Loucy (cell line): Measurements from ENCODE around the gene NCAM1.

Experiments used
- H2AFZ ChIP-seq: fragments of 200-600 bp; sonication (generic); 2 replicates; pipeline ENCODE4 v1.6.0; 2016; ENCODE audit warnings: antibody characterized with exemption, mild to moderate bottlenecking, low read length, moderate library complexity
- H3F3A ChIP-seq: fragments of 200-600 bp; 2 replicates; pipeline ENCODE4 v1.6.0; 2016; ENCODE audit warnings: antibody characterized with exemption, low read depth, mild to moderate bottlenecking
- H3K27me3 ChIP-seq: fragments of 200-600 bp; sonication (generic); 2 replicates; pipeline ENCODE4 v1.6.1; 2014; ENCODE audit warnings: low read length, mild to moderate bottlenecking; ENCODE audit not compliant: insufficient read depth, poor library complexity, severe bottlenecking
- H3K36me3 ChIP-seq: fragments of 200-600 bp; sonication (generic); 2 replicates; pipeline ENCODE4 v1.6.1; 2016; ENCODE audit warnings: low read length; ENCODE audit not compliant: insufficient read depth
- H3K4me1 ChIP-seq: fragments of 200-600 bp; sonication (generic); 2 replicates; pipeline ENCODE4 v1.5.1; 2014; ENCODE audit warnings: low read length, mild to moderate bottlenecking; ENCODE audit not compliant: insufficient read depth, poor library complexity, severe bottlenecking
- H3K4me2 ChIP-seq: fragments of 200-600 bp; sonication (generic); 2 replicates; pipeline ENCODE4 v1.6.0; 2014; ENCODE audit warnings: antibody characterized with exemption, low read length, low read depth, mild to moderate bottlenecking; ENCODE audit not compliant: poor library complexity, severe bottlenecking
- H3K4me3 ChIP-seq: fragments of 200-600 bp; sonication (generic); 2 replicates; pipeline ENCODE4 v1.5.1; 2014; ENCODE audit warnings: low read length, mild to moderate bottlenecking, mixed read lengths; ENCODE audit not compliant: poor library complexity, severe bottlenecking
- H3K79me2 ChIP-seq: fragments of 200-600 bp; sonication (generic); 2 replicates; pipeline ENCODE4 v1.6.1; 2014; ENCODE audit warnings: low read length; ENCODE audit not compliant: insufficient read depth
- H3K9ac ChIP-seq: fragments of 200-600 bp; sonication (generic); 2 replicates; pipeline ENCODE4 v1.6.0; 2014; ENCODE audit warnings: mild to moderate bottlenecking, low read depth, low read length, moderate library complexity; ENCODE audit not compliant: poor library complexity, severe bottlenecking
- H3K9me2 ChIP-seq: fragments of 200-600 bp; sonication (generic); replicated peaks from 2 replicates; pipeline ENCODE4 v1.6.1; 2016; ENCODE audit warnings: low read depth, low read length, mixed read lengths
- H3K9me3 ChIP-seq: fragments of 200-600 bp; sonication (generic); 2 replicates; pipeline ENCODE4 v1.6.1; 2014; ENCODE audit warnings: mild to moderate bottlenecking, antibody characterized with exemption, low read length, low read depth; ENCODE audit not compliant: insufficient read depth
- H4K20me1 ChIP-seq: fragments of 200-600 bp; sonication (generic); 2 replicates; pipeline ENCODE4 v1.6.0; 2014; ENCODE audit warnings: antibody characterized with exemption, low read length, mild to moderate bottlenecking; ENCODE audit not compliant: insufficient read depth, poor library complexity, severe bottlenecking
- EZH2phosphoT487 ChIP-seq: fragments of 200-600 bp; IDR thresholded peaks from 2 replicates; pipeline ENCODE4 v1.6.1; 2018; ENCODE audit warnings: antibody characterized with exemption, mild to moderate bottlenecking, moderate library complexity, borderline replicate concordance
- TF ChIP-seq, protein P1 (sequence below): fragments of 200-600 bp; sonication (generic); conservative IDR thresholded peaks from 2 replicates; pipeline ENCODE4 v1.5.1; 2014; ENCODE audit warnings: mild to moderate bottlenecking, antibody characterized with exemption, low read length

The NCAM1 gene

DNA sequence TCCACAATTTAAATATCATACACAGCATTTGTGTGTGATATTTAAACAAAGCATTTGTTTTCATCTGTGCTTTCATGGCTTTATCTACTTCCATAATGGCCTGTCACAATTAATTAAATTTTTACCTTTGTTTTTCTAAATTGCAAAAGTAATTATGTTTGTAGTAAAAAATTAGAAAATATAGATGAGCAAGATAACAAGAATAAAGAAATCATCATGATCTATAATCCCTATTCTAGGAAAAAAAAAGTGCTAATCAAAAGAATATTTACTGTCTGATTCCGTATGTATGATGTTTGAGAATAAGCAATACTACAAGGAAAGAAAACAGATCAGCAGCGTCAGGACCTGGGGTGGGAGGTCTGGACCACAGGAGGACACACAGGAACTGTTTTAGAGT is 149.9 kb downstream of the NCAM1 start:
- Histone ChIP-seq H2AFZ (no peak overlapping the region), H3K79me2 (no peaks in the 10 kb centered on the region), H3K4me3 (no peak overlapping the region), H3K27me3 (no peaks in the 10 kb centered on the region), H3K9me3 (no peaks in the 10 kb centered on the region), H4K20me1 (no peaks in the 10 kb centered on the region), H3K9me2 (no peaks in the 10 kb centered on the region), H3K9ac (no peak overlapping the region), H3K36me3 (no peaks in the 10 kb centered on the region), H3K4me2 (no peak overlapping the region), H3K4me1 (no peaks in the 10 kb centered on the region), H3F3A (no peaks in the 10 kb centered on the region)
- TF ChIP-seq, protein P1, sequence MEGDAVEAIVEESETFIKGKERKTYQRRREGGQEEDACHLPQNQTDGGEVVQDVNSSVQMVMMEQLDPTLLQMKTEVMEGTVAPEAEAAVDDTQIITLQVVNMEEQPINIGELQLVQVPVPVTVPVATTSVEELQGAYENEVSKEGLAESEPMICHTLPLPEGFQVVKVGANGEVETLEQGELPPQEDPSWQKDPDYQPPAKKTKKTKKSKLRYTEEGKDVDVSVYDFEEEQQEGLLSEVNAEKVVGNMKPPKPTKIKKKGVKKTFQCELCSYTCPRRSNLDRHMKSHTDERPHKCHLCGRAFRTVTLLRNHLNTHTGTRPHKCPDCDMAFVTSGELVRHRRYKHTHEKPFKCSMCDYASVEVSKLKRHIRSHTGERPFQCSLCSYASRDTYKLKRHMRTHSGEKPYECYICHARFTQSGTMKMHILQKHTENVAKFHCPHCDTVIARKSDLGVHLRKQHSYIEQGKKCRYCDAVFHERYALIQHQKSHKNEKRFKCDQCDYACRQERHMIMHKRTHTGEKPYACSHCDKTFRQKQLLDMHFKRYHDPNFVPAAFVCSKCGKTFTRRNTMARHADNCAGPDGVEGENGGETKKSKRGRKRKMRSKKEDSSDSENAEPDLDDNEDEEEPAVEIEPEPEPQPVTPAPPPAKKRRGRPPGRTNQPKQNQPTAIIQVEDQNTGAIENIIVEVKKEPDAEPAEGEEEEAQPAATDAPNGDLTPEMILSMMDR, result no peak
- TF ChIP-seq EZH2phosphoT487, result no peak

- Histone ChIP-seq H3K9ac (no peak overlapping the region), H3K4me1 (no peaks in the 10 kb centered on the region), H3F3A (no peaks in the 10 kb centered on the region), H3K9me3 (no peaks in the 10 kb centered on the region), H3K27me3 (no peaks in the 10 kb centered on the region), H3K36me3 (no peaks in the 10 kb centered on the region), H3K4me3 (no peak overlapping the region), H3K79me2 (no peaks in the 10 kb centered on the region), H2AFZ (no peak overlapping the region), H3K9me2 (no peaks in the 10 kb centered on the region), H4K20me1 (no peaks in the 10 kb centered on the region), H3K4me2 (no peak overlapping the region)
- no peak for TF ChIP-seq EZH2phosphoT487
- TF ChIP-seq, protein P1, result no peak
Measured at GRCh38 chr11:113112307-113112706, 151.1 kb downstream of the NCAM1 start.

DNA sequence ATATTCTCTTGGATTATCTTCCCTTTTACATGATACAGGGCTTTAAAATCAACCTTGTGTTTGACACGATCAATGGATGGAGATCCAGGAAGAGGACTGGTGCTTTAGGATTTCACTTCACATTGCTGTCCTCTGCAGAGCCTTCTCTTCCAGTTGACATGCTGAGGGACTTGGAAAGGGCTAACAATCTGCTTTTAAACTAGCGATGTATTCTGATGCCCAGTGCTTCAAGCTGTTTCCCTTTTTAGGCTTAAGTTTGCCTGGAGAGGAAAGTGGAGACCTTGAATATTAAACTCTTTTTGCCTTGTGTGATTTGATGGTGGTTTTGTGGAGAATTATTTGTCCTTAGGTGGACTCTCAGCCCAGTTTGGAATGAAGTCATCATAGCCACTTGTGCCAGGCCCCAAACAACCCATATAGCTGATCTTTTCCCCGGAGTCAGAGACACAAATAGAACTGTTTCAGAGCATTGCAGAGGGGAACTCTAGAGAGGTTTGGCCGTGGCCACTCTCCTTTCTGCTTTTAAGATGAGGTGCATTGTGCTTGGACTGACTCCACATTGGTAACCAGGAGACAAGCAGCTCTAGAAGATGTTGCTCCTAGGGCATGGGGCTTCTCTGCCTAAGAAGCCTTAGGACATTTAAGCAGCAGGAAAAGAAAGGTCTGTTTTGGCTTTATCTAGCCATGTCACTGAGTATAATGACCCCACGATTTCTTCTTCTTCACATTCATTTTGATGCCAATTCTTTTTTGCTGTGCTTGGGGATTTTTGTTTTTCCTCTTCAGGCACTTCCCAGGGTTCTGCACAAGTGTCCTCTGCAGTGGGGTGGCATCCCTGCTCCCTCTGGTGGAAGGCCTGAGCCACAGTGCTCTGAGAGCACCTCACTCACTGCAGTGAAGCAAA is 152.8 kb downstream of the NCAM1 start:
- no peaks in the 10 kb centered on the region for H3K9me2 ChIP-seq
- TF ChIP-seq EZH2phosphoT487, result no peak
- TF ChIP-seq, protein P1, result peak; percentile 58
- no peaks in the 10 kb centered on the region for H3F3A ChIP-seq
- no peaks in the 10 kb centered on the region for H3K36me3 ChIP-seq
- H3K79me2 ChIP-seq, result no peaks in the 10 kb centered on the region
- H3K4me1 ChIP-seq, result no peaks in the 10 kb centered on the region
- no peaks in the 10 kb centered on the region for H3K9me3 ChIP-seq
- H4K20me1 ChIP-seq, result no peaks in the 10 kb centered on the region
- H3K27me3 ChIP-seq, result no peaks in the 10 kb centered on the region
- no peak overlapping the region for H3K4me3 ChIP-seq
- H3K9ac ChIP-seq, result no peak overlapping the region
- no peak overlapping the region for H2AFZ ChIP-seq
- no peak overlapping the region for H3K4me2 ChIP-seq
